NCI-H2227 (cell line): ENCODE measurements around the gene TRIM36.

Source experiments
- DNase-seq: peaks from one replicate; lab custom pipeline; 2025; ENCODE audit not compliant: unreplicated experiment; lab: John Stamatoyannopoulos, UW

The TRIM36 gene

DNA sequence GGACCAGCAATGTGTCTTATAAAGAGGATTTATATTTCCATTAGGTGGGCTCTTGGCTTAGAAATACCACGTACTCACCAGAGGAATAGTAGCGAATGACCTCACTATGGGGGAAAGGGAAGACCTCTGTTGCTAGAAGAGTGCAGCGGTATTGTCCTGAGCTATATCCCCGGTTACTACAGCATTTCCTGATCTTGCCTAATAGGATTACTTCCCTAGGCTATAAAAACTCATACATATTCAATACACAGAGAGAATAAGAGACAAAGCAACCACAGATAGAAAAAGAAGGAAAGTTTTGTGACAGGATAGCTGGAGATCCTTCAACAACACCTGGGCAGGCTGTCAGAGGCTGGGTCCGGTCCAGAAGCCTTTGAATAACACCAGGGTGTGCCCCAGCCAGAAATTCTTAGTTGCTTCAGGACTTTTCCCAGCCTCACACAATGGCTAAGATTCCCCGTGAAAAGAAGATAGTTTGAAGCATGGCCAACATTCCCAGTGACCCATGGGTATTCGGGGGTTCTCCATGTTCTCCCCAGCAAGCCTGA lies 85.4 kb downstream of the TRIM36 start:
- DNase-seq = no peak

DNA sequence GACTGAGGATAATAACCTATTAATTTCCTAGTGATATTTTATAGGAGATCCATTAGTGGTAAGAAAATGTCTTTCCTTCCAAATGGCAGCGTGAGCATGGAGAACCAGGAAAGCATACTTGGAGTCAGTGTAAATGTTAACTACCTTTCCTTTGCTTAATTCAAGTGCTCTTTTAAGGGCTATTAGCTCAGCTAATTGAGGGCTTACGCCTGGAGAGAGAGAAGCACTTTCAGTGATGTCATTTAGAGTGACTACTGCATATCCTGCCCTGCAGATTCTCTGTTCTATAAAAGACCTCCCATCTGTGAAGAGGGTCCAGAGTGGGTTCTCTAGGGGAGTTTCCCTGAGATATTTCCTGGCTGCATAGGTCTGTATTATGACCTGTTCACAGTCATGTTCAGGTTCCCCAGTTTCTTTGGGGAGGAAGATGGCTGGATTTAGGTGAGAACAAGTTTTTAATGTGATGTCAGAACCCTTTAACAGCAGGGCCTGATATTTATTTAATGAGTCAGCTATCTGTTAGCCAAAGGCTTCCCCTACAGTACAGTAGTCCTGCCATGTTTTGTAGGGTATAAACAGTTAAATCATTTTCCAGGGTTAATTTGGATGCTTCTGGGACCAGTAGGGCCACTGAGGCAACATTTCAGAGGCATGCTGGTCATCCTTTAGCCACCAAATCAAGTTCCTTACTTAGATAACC lies 89.6 kb downstream of the TRIM36 start:
- no peak for DNase-seq
